HepG2 (cell line): ENCODE measurements around the gene MAN1B1. TPM values are rescaled to one million over a fixed set of nuclear protein-coding genes. Genes with fewer than 3 reads are reported as not detected.
A peak's percentile ranks its signal among the peaks of the same experiment; 100 is the strongest.

ENCODE experiments used
- HIVEP1 ChIP-seq: sonication (generic); formaldehyde crosslinking; IDR thresholded peaks from 2 replicates; pipeline ENCODE4 v1.4.0; 2020; ENCODE audit warnings: mild to moderate bottlenecking, missing genetic modification reagents
- KLF15 ChIP-seq: sonication (generic); formaldehyde crosslinking; IDR thresholded peaks from 2 replicates; pipeline ENCODE4 v1.8.1; 2023; ENCODE audit warnings: borderline replicate concordance, mild to moderate bottlenecking, inconsistent platforms, missing genetic modification reagents, mixed read lengths
- NCOA5 ChIP-seq: sonication (generic); formaldehyde crosslinking; IDR thresholded peaks from 2 replicates; pipeline ENCODE4 v1.4.0; 2020; ENCODE audit warnings: missing genetic modification reagents
- PAF1 ChIP-seq: IDR thresholded peaks from 2 replicates; pipeline ENCODE4 v1.6.1; 2016; ENCODE audit warnings: missing genetic modification reagents, missing compliant biosample characterization
- SMYD3 ChIP-seq: sonication (generic); formaldehyde crosslinking; IDR thresholded peaks from 2 replicates; pipeline ENCODE4 v1.8.1; 2023; ENCODE audit warnings: mild to moderate bottlenecking, missing genetic modification reagents
- SPEN ChIP-seq: sonication (generic); formaldehyde crosslinking; IDR thresholded peaks from 2 replicates; pipeline ENCODE4 v1.5.1; 2020; ENCODE audit warnings: low read depth, mild to moderate bottlenecking, missing genetic modification reagents
- STAT6 ChIP-seq: sonication (generic); formaldehyde crosslinking; IDR thresholded peaks from 2 replicates; pipeline ENCODE4 v1.4.0; 2020; ENCODE audit warnings: missing genetic modification reagents, mild to moderate bottlenecking, borderline replicate concordance
- ZNF777 ChIP-seq: sonication (generic); formaldehyde crosslinking; IDR thresholded peaks from 2 replicates; pipeline ENCODE4 v1.4.0; 2020; ENCODE audit warnings: missing genetic modification reagents
- polyA plus RNA-seq, 8 experiments: library from polyadenylated mRNA; depleted of rRNA in 3 of 8; stranded (reverse) in 7 of 8; unstranded in 1 of 8; fragments of >200 nt; fragmentation: Illumina TruSeq in 4 of 8; extraction: Trizol in 4 of 8; gene quantifications; 2 replicates each; pipeline versions ENCODE4 v1.2.1 to v1.2.3, GENCODE V29; 2011 to 2016; ENCODE audit warnings: low read depth in 4 of 8, missing spikeins in 1 of 8, mixed read lengths in 1 of 8; ENCODE audit not compliant: insufficient read depth in 1 of 8
- total RNA-seq, 5 experiments: library from RNA; depleted of rRNA; stranded (reverse); fragments of >200 nt; fragmentation: Illumina TruSeq; extraction: Trizol; gene quantifications; 2 replicates each; pipeline ENCODE4 v1.2.3, GENCODE V29; 2016; ENCODE audit warnings: low read depth in 1 of 5
- TF ChIP-seq, protein P1 (sequence below): IDR thresholded peaks from 2 replicates; pipeline ENCODE4 v1.6.1; 2012; ENCODE audit warnings: inconsistent platforms
- TF ChIP-seq, protein P2 (sequence below): sonication (generic); formaldehyde crosslinking; conservative IDR thresholded peaks from 2 replicates; pipeline ENCODE4 v1.8.0; 2022; ENCODE audit warnings: mild to moderate bottlenecking, moderate library complexity, missing genetic modification reagents
- TF ChIP-seq, protein P3 (sequence below): IDR thresholded peaks from 2 replicates; pipeline ENCODE4 v1.4.0; 2020; ENCODE audit warnings: mild to moderate bottlenecking, missing genetic modification reagents
- TF ChIP-seq, protein P4 (sequence below): sonication (generic); formaldehyde crosslinking; IDR thresholded peaks from 2 replicates; pipeline ENCODE4 v1.4.0; 2020; ENCODE audit warnings: mild to moderate bottlenecking, missing genetic modification reagents
- TF ChIP-seq, protein P5 (sequence below): sonication (generic); formaldehyde crosslinking; IDR thresholded peaks from 2 replicates; pipeline ENCODE4 v1.4.0; 2020; ENCODE audit warnings: missing genetic modification reagents
- TF ChIP-seq, protein P6 (sequence below): sonication (generic); formaldehyde crosslinking; IDR thresholded peaks from 2 replicates; pipeline ENCODE4 v1.8.0; 2022; ENCODE audit warnings: missing genetic modification reagents, mild to moderate bottlenecking, inconsistent platforms, borderline replicate concordance

MAN1B1 gene
- total and polyA plus RNA-seq, 2 of the 13 experiments (the other 11 are each of a cell fraction or from before 2014, with no cell fraction given): 48.9 to 59.5 TPM

- no peak for TF ChIP-seq STAT6 (CRISPR knock-in tag)
- TF ChIP-seq, protein P1, sequence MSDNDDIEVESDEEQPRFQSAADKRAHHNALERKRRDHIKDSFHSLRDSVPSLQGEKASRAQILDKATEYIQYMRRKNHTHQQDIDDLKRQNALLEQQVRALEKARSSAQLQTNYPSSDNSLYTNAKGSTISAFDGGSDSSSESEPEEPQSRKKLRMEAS: peak; percentile 80
- TF ChIP-seq, protein P2, sequence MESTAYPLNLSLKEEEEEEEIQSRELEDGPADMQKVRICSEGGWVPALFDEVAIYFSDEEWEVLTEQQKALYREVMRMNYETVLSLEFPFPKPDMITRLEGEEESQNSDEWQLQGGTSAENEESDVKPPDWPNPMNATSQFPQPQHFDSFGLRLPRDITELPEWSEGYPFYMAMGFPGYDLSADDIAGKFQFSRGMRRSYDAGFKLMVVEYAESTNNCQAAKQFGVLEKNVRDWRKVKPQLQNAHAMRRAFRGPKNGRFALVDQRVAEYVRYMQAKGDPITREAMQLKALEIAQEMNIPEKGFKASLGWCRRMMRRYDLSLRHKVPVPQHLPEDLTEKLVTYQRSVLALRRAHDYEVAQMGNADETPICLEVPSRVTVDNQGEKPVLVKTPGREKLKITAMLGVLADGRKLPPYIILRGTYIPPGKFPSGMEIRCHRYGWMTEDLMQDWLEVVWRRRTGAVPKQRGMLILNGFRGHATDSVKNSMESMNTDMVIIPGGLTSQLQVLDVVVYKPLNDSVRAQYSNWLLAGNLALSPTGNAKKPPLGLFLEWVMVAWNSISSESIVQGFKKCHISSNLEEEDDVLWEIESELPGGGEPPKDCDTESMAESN (CRISPR knock-in tag): no peak
- no peak for TF ChIP-seq SMYD3 (CRISPR knock-in tag)
- TF ChIP-seq, protein P3, sequence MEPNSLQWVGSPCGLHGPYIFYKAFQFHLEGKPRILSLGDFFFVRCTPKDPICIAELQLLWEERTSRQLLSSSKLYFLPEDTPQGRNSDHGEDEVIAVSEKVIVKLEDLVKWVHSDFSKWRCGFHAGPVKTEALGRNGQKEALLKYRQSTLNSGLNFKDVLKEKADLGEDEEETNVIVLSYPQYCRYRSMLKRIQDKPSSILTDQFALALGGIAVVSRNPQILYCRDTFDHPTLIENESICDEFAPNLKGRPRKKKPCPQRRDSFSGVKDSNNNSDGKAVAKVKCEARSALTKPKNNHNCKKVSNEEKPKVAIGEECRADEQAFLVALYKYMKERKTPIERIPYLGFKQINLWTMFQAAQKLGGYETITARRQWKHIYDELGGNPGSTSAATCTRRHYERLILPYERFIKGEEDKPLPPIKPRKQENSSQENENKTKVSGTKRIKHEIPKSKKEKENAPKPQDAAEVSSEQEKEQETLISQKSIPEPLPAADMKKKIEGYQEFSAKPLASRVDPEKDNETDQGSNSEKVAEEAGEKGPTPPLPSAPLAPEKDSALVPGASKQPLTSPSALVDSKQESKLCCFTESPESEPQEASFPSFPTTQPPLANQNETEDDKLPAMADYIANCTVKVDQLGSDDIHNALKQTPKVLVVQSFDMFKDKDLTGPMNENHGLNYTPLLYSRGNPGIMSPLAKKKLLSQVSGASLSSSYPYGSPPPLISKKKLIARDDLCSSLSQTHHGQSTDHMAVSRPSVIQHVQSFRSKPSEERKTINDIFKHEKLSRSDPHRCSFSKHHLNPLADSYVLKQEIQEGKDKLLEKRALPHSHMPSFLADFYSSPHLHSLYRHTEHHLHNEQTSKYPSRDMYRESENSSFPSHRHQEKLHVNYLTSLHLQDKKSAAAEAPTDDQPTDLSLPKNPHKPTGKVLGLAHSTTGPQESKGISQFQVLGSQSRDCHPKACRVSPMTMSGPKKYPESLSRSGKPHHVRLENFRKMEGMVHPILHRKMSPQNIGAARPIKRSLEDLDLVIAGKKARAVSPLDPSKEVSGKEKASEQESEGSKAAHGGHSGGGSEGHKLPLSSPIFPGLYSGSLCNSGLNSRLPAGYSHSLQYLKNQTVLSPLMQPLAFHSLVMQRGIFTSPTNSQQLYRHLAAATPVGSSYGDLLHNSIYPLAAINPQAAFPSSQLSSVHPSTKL (CRISPR knock-in tag): peak; percentile 9; the same call in 1 of the 2 replicates
- peak; percentile 39; the same call in 1 of the 2 replicates for TF ChIP-seq ZNF777 (CRISPR knock-in tag)
- 0 out of 2 replicates have a peak, but pooled peaks have one; percentile 8 for TF ChIP-seq SPEN (CRISPR knock-in tag)
- TF ChIP-seq, protein P4, sequence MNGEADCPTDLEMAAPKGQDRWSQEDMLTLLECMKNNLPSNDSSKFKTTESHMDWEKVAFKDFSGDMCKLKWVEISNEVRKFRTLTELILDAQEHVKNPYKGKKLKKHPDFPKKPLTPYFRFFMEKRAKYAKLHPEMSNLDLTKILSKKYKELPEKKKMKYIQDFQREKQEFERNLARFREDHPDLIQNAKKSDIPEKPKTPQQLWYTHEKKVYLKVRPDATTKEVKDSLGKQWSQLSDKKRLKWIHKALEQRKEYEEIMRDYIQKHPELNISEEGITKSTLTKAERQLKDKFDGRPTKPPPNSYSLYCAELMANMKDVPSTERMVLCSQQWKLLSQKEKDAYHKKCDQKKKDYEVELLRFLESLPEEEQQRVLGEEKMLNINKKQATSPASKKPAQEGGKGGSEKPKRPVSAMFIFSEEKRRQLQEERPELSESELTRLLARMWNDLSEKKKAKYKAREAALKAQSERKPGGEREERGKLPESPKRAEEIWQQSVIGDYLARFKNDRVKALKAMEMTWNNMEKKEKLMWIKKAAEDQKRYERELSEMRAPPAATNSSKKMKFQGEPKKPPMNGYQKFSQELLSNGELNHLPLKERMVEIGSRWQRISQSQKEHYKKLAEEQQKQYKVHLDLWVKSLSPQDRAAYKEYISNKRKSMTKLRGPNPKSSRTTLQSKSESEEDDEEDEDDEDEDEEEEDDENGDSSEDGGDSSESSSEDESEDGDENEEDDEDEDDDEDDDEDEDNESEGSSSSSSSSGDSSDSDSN (CRISPR knock-in tag): peak; percentile 92
- 0 out of 2 replicates have a peak, but pooled peaks have one; percentile 29 for TF ChIP-seq HIVEP1 (CRISPR knock-in tag)
- TF ChIP-seq NCOA5 (CRISPR knock-in tag): peak; percentile 24; the same call in 1 of the 2 replicates
- TF ChIP-seq PAF1: no peak
- 0 out of 2 replicates have a peak, but pooled peaks have one; percentile 77 for TF ChIP-seq KLF15
- TF ChIP-seq, protein P5, sequence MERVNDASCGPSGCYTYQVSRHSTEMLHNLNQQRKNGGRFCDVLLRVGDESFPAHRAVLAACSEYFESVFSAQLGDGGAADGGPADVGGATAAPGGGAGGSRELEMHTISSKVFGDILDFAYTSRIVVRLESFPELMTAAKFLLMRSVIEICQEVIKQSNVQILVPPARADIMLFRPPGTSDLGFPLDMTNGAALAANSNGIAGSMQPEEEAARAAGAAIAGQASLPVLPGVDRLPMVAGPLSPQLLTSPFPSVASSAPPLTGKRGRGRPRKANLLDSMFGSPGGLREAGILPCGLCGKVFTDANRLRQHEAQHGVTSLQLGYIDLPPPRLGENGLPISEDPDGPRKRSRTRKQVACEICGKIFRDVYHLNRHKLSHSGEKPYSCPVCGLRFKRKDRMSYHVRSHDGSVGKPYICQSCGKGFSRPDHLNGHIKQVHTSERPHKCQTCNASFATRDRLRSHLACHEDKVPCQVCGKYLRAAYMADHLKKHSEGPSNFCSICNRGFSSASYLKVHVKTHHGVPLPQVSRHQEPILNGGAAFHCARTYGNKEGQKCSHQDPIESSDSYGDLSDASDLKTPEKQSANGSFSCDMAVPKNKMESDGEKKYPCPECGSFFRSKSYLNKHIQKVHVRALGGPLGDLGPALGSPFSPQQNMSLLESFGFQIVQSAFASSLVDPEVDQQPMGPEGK (CRISPR knock-in tag): peak; percentile 66
- TF ChIP-seq, protein P6, sequence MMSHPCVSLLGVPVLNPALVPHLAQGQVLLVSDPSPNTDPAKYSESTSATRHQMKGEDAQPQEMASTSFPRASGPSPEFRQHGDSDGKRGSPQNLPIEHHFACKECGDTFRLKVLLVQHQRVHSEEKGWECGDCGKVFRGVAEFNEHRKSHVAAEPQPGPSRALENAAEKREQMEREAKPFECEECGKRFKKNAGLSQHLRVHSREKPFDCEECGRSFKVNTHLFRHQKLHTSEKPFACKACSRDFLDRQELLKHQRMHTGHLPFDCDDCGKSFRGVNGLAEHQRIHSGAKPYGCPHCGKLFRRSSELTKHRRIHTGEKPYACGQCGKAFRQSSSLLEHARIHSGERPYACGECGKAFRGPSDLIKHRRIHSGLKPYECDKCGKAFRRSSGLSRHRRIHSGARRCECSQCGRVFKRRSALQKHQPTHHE (CRISPR knock-in tag): 0 out of 2 replicates have a peak, but pooled peaks have one; percentile 9
Observed at GRCh38 chr9:137054932-137055384, 31.8 kb upstream of the MAN1B1 start (continued).
